Stimulated activated CD4-positive, alpha-beta T cell treated with anti-CD3 and anti-CD28 coated beads, Interleukin-1b, Interleukin-23, amount 100 ng/mL, for 4 hours (primary cell): ENCODE data around the gene ANG.
"Not testable (repeated sequence)": the region's sequence is repeated elsewhere in the genome, so short reads cannot be mapped to it uniquely, and the experiment has no call there.

Source experiments
- DNase-seq, 2 donors: peaks; one replicate each; pipeline ENCODE4 v3.0.0-alpha.2; 2020; ENCODE audit warnings: low read depth in 2 of 2

ANG gene

DNA sequence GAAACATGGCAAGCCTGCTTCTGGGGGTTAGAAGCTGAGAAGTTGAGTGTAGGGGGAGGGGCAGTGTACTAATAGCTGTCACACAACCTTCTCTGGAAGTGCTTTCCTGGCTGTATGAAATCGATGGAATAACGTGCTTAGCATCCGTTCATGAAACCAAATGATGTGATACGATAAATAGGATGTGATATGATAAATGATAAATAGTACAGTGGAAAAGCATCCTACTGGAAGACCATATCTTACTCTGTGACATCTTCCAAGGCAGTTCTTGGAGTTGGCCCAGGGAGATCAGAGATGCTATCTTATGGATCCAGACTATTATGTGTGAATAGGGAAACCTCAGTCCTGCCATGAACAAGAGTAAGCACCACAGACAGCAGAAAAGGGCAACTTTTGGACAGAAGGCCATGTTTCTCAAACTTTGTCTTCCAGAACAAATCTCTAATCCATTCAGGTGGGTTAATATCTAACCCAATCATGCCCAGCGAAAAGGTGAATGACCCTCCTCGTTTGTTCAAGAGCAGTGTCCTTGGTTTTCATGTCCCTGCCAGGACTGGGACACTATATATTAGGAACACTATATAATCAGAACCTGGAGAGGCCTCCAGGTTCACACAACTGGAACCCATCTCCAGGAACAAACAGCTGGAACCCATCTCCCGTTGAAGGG, at the start of gene ANG:
ANG (plus strand) TSS at position 598 of the 673 bp plus-strand sequence. CDS start 4,801 bp downstream, outside the sequence.
- no peak for DNase-seq

DNA sequence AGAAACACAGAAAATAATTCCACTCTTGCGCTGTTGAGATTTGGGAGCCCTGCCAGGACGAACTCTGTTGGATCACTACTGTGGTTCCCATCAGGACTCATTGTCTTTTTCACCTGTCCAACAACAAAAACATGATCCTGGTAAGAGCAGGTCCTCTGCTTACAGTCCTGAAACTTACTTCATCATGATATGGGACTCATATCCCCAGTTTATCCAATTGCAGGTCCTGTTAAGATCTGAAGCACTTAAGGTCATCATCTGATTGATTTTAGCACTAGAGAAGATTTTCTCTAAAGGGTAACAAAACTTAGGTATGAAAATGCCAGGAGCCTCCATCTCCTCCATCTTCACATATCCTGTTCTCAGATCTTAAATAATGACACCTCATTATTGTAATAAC, 47.0 kb upstream of the ANG start, which contains the start of gene OR6S1:
OR6S1 (minus strand) TSS at position 101 of the 400 bp plus-strand sequence; CDS start at position 101, 0 bp downstream.
- DNase-seq = no peak

DNA sequence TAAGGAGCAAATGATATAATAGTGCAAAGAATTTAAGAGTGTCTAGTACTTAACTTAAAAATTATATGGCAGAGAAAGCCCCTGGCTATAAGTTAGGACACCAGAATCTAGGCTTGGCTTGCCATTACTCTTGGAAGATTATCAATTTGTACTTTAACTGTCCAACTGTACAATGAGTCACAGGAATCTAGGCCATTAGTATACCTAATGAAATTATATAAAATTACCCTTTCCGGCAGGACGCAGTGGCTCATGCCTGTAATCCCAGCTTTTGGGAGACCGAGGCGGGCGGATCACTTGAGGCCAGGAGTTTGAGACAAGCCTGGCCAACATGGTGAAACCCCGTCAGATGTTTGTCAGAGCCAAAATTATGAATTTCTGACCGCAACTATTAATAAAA, 46.4 kb upstream of the ANG start:
- no peak for DNase-seq

DNA sequence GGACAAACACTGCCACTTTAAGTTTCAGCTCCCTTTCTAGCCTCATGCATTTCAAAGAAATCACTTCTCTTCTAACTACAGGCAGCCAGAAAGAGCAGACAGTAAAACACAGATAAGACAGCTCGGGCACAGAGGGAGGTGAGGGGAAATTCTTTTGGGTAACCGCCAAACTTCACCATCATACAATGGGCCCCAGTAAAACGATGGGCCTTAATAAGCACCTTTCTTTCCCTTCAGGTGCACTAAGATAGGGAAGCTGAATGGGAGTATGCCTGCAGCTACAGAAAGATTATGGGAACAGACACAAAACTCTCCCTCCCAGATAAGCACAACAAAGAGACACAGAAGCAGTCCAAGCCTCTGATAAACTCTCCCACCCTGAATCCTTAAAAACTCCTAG, 45.8 kb upstream of the ANG start:
- DNase-seq = not testable (repeated sequence)

DNA sequence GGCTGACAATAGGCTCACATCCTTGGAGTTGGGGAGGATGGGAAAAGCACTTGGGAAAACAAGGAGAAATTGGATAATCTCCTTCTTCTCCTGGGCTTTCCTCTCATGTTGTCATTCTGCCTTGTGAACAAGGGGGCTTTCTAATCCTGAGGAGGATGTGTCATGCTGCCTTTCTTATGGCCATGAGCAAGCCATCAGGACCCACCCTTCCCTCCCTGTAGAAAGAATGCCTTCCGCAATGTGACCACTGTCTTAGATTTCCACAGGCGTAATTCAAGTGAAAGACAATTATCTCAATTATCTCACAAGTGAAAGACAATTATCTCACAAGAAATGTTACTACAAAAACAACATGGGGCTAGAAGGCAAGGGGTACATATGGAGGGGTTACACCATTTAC, 44.0 kb upstream of the ANG start:
- DNase-seq = no peak

DNA sequence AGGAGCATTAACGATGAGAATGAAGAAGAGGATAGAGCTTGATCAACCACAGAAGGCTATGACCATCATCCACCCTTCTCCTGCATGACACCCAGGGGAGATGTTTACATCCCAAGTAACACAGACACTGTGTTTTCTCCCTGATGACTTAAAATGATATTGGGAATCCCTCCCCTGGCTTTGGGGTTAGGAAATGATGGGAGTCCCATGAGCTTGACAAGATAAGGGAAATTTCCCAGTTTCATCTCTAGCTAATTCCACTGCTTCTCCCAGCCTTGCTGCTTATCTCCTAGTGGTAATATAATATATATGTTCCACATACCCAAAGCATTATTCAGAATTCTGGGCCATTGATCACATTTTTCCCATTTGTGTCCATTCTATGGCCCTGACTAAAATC, 43.1 kb upstream of the ANG start:
- no peak for DNase-seq

DNA sequence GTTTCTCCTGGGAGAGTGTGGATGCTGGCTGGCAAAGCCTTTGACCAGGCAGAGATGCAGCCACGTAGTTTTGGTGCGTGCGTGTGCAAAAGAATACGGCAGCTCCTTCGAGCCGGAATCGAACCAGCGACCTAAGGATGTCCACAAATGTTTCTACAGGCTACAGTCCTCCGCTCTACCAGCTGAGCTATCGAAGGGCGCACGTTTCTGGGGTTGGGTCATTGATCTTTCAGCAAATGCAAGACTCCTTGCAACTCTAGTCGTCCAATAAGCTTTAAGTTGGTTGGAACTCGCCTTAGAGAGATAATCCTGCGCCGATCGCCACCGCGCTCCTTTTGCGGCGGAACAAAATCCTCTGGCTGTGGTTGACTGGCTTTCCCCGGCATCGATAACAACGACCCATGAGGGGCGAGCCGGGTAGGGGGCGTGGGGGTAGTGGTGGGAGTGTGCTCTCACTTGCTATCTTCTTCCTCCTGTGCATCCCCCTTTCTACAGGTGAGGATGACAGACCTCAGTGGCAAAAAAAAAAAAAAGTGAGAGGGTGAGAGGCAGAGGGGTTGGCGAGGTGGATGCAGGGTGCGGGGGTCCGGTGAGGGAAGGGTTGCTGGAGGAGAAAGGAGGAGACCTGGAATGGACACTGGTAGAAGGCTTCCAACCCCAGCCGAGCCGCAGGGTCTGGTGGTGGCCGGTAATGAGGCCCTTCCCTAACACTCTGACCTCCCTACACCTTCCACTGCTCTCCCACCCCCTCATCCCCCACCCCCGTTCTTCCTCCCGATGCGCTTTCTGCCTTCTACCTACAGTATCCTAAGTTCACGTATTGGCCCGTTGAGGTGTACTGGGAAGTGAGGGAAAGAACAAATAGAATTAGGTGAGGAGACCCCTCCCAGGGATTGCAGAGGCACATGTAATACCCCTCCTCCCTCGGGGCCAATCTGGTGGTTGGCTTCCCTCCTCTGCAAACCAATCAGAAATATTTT, 35.3 kb upstream of the ANG start:
- peak in 1 of 2 donors; percentile 41 for DNase-seq

DNA sequence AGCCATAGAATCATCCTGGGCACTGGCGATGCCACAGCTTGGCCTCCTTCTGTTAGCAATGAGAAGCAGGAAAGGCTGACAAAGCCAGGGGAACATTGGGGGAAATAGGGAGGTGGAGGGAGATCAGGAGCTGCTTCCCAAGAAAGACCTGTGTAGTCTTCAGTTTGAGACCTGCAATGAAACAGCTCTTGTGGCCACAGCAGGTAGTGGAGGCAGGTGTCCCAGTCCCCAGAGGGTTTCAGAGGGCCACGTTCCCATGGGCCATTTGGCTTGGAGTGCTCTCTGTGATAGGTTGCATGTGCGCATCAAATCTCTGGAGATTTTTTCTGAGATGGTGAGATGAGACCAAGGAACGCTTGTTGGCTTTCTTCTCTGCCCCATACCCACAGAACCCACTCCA, 32.7 kb upstream of the ANG start:
- DNase-seq = no peak

DNA sequence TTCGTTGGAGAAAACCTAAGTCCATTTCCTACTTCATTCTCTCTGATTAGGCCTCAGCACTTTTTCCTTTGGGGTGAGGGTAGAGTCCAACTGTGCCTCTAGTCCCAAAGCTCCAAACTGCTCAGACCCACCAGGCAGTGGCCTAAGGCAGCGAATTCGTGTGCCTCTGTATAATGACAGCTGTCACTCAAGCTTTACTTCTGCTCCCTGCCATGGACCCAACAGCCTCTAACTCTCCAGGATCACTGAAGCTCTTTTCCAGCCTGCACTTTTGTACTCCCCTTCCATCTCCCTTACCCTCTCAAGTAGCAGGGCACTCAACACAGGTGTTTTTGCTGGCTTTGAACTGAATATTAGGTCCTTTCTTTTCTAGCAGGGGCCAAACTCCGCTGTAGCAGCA, 32.3 kb upstream of the ANG start:
- DNase-seq = no peak

DNA sequence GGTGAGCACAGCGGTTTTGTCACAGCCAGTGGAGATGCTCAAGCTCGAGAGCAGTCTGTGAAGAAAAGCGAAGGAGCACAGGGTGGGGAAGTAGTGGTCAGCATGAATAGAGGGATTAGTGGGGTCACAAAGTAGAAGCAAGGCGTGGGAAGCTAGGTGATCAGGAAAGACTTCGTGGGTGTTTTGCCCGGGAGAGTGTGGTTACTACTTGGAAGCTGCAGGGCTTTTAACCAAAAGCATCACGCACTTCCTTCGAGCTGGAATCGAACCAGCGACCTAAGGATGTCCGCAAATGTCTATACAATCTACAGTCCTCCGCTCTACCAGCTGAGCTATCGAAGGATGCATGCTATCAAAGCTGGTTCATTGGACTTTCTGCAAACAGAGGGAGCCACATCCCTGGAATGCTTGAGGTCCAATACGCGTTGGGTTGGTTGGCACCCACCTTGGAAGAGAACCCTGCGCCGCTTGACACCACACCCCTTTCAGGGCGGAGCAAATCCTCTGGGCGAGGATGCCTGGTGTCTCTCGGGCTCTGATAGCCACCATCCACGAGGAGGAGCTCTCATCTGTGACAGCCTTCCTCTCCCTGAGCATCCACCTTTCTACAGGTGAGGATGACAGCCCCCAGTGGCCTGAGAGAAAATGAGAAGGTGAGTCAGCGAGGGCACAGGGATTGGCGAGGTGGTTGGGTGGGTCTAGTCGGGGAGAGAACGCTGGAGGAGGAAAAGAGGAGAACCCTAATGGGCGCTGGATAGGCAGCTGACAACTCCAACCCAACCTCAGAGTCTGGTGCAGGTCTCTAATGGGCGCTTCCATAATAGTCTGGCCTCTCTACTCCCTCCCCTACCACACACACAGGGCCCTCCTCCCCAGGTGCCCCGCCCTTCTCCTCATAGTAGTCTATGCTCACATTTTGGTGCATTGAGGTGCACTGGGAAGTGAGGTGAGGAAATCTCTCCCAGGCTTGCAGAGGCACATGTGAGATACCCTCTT, 31.1 kb upstream of the ANG start:
- no peak for DNase-seq

DNA sequence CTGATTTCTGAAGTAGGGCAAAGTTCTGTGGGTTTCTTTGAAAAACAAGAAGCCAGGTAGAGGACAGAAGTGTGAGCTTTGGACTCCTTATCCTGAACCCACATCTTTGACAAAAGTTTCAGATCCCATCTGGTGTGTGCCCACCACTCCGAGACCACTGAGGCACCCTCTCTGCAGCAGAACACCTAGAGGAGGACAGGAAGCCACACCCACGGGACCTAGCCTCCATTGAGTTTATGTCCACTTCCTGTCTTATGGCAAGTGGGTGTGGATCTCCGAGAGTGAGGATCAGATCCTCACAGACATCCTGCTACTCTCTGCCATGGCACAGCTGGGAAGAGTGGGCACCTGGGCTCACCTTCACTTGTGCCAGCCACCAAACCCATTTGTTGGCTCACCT, 30.3 kb upstream of the ANG start:
- no peak for DNase-seq

DNA sequence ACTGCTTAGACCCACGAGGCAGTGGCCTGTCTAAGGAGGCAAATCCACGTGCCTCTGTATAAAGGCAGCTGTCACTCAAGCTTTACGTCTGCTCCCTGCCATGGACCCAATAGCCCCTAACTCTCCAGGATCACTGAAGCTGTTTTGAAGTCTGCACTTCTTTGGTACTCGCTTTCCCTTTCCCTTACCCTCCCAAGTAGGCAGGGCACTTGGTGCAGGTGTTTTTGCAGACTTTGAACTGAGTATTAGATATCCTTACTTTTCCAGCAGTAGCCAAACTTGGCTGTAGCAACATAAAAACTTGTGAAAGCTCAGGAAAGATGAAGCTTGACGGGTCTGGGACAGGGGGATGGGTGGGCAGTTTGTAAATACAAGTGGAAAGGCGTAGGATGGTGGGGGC, 29.2 kb upstream of the ANG start:
- DNase-seq = no peak

DNA sequence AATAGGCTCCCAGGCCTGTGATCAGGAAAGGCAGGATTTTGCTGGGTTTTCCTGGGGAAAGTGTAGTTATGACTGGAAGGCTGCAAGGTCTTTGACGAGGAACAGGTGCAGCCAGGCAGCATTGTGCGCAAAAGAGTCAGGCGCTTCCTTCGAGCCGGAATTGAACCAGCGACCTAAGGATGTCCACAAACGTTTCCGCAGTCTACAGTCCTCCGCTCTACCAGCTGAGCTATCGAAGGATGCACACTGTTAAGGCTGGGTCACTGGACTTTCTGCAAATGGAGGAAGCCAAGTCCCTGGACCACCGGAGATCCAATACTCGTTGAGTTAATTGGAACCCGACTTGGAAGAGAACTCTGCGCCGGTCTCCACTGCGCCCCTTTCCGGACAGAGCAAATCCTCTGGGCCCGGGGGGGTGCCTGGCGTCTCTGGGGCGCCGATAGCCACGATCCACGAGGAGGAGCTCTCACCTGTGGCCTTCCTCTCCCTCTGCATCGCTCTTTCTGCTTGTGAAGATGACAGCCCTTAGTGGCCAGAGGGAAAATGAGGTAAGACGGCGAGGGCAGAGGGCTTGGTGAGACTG, 28.7 kb upstream of the ANG start:
- DNase-seq = no peak

DNA sequence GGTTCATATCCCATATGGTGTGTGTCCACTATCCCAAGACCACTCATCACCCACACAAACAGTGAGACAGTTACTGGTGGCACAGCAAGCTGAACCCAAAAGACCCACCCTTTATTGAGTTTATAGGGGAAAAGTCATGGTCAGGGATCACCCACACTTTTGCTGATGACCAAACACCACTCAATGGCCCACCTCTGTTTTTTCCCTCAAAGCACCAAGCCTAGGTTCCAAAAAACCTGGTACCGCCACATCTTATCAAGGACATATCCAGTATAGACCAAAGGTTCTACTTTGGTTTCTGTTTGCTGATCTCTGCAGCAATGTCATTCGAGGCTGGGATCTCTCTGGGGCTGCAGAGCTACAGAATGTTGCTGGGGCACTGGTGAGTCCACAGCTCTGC, 27.4 kb upstream of the ANG start:
- DNase-seq = no peak

DNA sequence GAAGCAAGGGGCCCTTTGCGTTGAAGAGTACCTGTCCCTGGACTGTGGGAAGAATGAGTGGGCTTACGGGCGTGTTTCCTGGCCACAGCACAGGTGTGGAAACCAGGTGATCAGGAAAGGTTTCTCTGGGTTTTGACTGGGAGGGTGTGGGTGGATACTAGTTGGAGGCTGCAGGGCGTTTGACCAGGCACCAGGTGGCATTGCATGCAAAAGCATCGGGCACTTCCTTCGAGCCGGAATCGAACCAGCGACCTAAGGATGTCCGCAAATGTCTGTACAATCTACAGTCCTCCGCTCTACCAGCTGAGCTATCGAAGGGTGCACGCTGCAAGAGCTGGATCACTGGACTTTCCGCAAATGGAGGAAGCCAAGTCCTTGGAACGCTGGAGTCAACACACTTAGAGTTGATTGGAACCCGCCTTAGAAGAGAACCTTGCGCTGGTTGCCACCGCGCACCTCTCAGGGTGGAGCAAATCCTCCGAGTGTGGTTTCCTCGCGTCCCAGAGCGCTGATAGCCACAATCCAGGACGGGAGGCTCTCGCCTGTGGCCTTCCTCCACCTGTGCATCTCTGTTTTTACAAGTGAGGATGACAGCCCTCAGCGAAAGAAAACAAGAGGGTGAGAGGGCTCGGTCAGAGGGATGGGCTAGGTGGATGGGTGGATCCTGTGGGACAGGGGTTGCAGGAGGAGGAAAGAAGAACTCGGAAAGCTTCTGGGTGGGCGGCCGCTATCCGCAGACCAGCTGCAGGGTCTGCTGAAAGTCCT, 25.4 kb upstream of the ANG start:
- peak; percentile 62 to 68 for DNase-seq

DNA sequence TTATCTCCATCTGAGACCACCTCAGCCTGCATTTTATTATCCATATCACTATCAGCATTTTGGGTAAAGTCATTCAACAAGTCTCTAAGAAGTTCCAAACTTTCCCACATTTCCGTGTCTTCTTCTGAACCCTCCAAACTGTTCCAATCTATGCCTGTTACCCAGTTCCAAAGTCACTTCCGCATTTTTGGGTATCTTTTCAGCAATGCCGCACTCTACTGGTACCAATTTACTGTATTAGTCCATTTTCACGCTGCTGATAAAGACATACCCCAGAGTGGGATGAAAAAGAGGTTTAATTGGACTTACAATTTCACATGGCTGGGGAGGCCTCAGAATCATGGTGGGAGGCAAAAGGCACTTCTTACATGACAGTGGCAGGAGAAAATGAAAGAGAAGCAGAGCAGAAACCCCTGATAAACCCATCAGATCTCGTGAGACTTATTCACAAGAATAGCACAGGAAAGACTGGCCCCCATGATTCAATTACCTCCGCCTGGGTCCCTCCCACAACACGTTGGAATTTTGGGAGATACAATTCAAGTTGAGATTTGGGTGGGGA, 22.1 kb upstream of the ANG start:
- not testable (repeated sequence) for DNase-seq

DNA sequence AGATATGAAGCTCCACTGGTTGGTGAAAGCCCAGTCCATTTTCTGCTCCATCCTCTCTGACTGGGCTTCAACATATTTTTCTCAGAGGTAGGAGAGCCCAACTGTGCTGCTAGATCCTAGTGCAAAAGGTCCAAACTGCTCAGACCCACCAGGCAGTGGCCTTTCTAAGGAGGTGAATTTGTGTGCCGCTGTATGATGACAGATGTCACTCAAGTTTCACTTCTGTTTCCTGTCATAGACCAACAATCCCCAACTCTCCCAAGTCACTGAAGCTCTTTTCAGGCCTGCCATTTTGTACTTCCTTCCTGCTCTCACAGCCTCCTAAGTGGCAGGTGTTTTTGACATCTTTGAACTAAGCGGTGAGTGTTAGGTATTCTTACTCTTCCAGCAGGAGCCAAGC, 20.6 kb upstream of the ANG start:
- DNase-seq = no peak

DNA sequence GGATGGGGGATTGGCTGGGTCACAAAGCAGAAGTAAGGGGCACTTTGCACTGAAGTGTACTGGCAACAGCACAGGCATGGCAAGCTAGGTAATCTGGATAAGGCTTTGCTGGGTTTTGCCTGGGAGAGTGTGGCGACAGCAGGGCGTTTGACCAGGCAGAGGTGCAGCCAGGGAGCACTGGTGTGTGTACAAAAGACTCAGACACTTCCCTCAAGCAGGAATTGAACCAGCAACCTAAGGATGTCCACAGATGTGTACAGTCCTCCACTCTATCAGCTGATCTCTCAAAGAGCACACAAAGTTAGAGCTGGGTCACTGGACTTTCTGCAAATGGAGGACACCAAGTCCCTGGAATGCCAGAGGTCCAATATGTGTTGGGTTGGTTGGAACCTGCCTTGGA, 19.6 kb upstream of the ANG start:
- no peak for DNase-seq

DNA sequence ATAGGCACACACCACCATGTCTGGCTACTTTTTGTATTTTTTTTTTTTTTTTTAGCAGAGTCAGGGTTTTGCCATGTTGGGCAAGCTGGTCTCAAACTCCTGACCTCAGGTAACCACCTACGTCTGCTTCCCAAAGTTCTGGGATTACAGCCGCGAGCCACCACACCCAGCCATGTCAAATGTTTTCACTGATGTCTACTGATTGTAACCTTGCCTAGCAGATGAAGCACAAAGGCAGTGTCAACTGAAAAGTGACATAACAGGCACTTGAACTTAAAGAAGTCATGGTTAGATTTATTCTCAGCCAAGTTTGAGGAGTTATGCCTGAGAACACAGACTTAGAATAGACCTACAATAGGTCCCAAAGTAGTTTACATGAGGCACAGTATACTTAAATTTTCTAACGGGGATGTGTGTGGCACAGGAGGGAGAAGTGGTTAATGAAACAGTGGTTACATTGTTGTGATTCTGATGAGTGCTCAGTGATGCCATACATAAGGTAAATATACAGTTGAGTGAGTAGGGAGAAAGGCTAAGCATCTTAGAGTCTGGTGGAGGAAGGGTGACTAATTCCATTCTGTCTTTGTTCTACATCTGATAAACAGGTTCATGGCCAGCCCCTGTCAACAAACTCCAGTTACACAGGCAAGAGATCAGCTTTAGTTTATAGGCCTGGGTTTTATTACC, 16.8 kb upstream of the ANG start:
- no peak for DNase-seq

DNA sequence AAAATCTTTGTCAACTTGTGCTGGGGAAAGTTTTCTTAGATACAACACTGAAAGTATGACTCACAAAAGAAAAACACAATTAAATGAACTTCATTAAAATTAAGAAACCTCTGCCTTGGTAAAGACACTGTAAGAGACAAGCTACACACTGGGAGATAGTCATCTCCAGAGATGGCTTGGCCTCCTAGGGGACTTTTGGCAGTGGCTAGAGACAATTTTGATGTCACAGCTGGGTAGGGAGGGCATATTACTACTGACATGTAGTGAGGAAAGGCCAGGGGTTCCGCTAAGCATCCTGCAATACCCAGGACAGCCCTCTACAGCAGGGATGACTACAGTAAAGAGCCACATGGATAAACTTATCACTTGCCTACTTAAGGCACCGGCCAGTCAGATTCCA, 12.9 kb upstream of the ANG start:
- no peak for DNase-seq
